Psoas muscle (tissue), 8 donors: ENCODE data around the gene C3orf20. TPM values are rescaled to one million over a fixed set of nuclear protein-coding genes. Genes with fewer than 3 reads are reported as not detected.

ENCODE experiments used
- ATAC-seq, 4 donors: fragments of 200-7000 bp; cut with Tn5 transposase; one replicate each; pipeline ENCODE4 v1.9.1; 2020; ENCODE audit warnings: moderate library complexity in 3 of 4, mild to moderate bottlenecking in 2 of 4
- DNase-seq, 2 donors: peaks; one replicate each; pipeline ENCODE4 v3.0.0-alpha.2; 2020
- H3K27ac ChIP-seq: fragments of 200-600 bp; one replicate; pipeline ENCODE4 v1.8.0; 2022
- H3K27me3 ChIP-seq, 3 donors: fragments of 200-600 bp in 1 of 3; one replicate each; pipeline versions ENCODE4 v1.6.1 to v1.8.0; 2013 to 2022; ENCODE audit warnings: low read length in 2 of 3, mild to moderate bottlenecking in 2 of 3, moderate library complexity in 1 of 3; ENCODE audit not compliant: insufficient read depth in 3 of 3
- H3K36me3 ChIP-seq, 2 donors: fragments of 200-600 bp in 1 of 2; one replicate each; pipeline versions ENCODE4 v1.6.1 to v1.8.0; 2013 to 2022; ENCODE audit warnings: low read depth in 1 of 2, mild to moderate bottlenecking in 1 of 2, moderate library complexity in 1 of 2; ENCODE audit not compliant: insufficient read depth in 1 of 2
- H3K4me1 ChIP-seq: fragments of 200-600 bp; one replicate; pipeline ENCODE4 v1.8.0; 2022
- H3K4me3 ChIP-seq: fragments of 200-600 bp; one replicate; pipeline ENCODE4 v1.8.0; 2022; ENCODE audit warnings: mild to moderate bottlenecking
- H3K9me3 ChIP-seq: fragments of 200-600 bp; one replicate; pipeline ENCODE4 v1.8.0; 2022
- WGBS, 3 donors: extraction: QIAGEN DNeasy Blood & Tissue Kit; methylation state at CpG; one replicate each; pipeline versions ENCODE4 v1.1.6 to v1.1.7; 2013; 5-methylcytosine and 5-hydroxymethylcytosine counted together
- intact Hi-C, 2 donors: fragments of 100-400 bp; cut with DNase I; formaldehyde crosslinking; loops; one replicate each; pipeline versions ENCODE4 v1.11.0 to v1.14.2; 2022
- polyA plus RNA-seq, 3 donors: library from polyadenylated mRNA; stranded (reverse); fragments of 200-250 nt; gene quantifications; one replicate each; pipeline ENCODE4 v1.2.3, GENCODE V29; 2013
- total RNA-seq, 4 donors: library from RNA; stranded (reverse); fragmentation: NEBNext Ultra II Directional in 2 of 4; extraction: Animal tissue kit (Norgen Biotek cat#: 25700) in 2 of 4; gene quantifications; one replicate each; pipeline versions ENCODE4 v1.2.1 to v1.2.4, GENCODE V29; 2021 to 2023
- TF ChIP-seq, protein P1 (sequence below): fragments of 200-600 bp; IDR thresholded peaks from one replicate; pipeline ENCODE4 v1.8.0; 2022; ENCODE audit warnings: antibody characterized with exemption
- donor health status: healthy with polysubstance abuse.
- donor health status: DM: no; HTN: no; CAD: no; lungs with moderate emphysema.
- donor health status: Bipolar disorder and iron deficiency.
- donor health status: healthy.
- donor health status: DM: yes; HTN: yes; CAD: no.
- donor health status: DM: no; HTN: no; CAD: no.
- donor health status: DM: no; HTN: no; CAD: no.
- donor health status: DM: yes; HTN: yes; CAD: no.

C3orf20 gene
- total and polyA plus RNA-seq, 7 donors = 0.01 to 0.38 (median 0.09) TPM; not detected in 2

DNA sequence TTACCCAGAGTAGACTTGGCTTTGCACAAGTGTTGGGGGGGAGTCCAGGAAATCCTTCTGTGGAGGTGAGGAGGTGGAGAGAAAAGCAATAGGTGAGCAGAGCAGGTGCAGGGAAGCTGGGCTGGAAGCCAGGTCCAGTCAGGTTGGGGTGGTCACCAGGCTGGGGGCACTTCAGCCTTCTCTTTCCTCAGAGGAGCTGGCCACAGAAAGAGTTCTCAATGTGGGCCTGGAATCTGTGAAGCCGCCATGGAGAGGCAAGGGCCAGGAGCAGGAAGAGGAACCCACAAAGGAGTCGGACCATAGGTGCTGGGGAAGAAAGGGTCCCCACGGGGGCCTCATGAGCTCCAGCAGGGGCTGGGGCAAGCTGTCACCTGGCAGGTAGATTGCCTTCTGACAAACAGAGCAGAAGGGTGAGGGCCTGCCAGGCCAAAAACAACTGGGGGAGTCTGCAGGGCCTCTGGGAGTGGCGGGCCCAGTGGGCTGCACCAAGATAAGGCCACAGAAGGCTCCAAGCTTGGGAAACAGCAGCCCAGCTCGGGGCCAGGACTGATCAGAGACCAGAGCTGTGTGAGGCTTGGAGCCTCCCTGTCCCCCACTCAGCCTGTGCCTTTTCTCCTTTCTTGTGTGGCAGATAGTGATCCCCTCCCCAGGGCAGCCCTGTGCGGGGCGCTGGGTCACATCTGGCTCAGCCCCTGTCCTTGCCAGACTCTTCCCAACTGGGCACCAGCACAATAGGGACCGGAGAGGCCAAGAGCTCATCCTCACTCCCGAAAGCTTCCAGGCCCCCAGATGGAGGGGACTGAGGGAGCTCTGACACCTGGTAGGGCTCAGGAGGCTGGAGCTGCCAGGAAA, 90.9 kb downstream of the C3orf20 start:
- TF ChIP-seq, protein P1, sequence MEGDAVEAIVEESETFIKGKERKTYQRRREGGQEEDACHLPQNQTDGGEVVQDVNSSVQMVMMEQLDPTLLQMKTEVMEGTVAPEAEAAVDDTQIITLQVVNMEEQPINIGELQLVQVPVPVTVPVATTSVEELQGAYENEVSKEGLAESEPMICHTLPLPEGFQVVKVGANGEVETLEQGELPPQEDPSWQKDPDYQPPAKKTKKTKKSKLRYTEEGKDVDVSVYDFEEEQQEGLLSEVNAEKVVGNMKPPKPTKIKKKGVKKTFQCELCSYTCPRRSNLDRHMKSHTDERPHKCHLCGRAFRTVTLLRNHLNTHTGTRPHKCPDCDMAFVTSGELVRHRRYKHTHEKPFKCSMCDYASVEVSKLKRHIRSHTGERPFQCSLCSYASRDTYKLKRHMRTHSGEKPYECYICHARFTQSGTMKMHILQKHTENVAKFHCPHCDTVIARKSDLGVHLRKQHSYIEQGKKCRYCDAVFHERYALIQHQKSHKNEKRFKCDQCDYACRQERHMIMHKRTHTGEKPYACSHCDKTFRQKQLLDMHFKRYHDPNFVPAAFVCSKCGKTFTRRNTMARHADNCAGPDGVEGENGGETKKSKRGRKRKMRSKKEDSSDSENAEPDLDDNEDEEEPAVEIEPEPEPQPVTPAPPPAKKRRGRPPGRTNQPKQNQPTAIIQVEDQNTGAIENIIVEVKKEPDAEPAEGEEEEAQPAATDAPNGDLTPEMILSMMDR = no peak
- ATAC-seq (no peak), DNase-seq (no peak)
- intact Hi-C loops = no loop called here
- 70 to 78% (median 72%) methylated on average over 7 to 9 of the region's 9 CpGs for WGBS, 3 donors
- Histone ChIP-seq H3K4me3 (no peak overlapping the region), H3K4me1 (no peaks in the 10 kb centered on the region), H3K9me3 (no peaks in the 10 kb centered on the region), H3K27ac (no peak overlapping the region), H3K36me3 (no peaks in the 10 kb centered on the region), H3K27me3 (no peaks in the 10 kb centered on the region)

DNA sequence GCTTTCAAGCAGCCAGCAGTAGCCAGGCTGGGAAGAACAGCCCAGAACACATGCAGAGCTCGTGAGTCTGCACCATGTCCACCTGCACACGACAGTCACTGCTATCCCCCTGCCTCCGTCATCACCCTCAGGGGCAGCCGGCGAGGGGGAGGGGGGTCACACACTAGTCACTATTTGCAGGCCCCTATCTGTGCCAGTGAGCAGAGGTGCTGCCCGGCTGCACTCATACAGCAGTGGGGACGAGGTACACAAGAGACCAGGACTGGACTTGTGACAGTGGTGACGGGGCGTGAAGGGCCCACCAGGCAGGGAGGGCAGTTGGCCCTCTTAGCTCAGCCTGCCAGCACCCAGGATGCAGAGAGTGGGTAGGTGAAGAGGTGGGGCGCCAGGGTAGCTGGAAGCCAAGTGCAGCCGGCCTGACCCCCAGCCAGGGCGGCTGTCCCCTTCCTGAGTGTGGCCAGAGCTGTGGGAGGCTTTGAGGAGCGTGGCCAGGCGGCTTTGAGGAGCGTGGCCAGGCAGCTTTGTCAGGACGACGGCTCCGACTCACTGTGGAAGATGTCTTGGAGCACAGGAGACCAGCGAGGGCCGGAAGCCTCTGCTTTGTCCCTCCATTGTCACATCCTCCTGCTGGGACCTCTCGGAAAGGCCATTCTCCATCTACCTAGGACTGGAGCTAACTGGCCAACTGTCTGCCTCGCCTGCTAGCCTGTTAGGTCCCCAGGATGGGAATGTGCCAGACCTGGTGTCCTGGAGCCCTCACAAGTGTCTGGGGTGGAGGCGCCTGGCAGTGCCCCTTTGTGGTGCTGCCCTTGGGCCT, 91.7 kb downstream of the C3orf20 start:
- TF ChIP-seq, protein P1 = no peak
- 74 to 79% (median 77%) methylated on average over 23 of the region's 23 CpGs for WGBS, 3 donors
- Histone ChIP-seq H3K9me3 (no peaks in the 10 kb centered on the region), H3K27ac (no peak overlapping the region), H3K4me1 (no peaks in the 10 kb centered on the region), H3K4me3 (no peak overlapping the region), H3K36me3 (no peaks in the 10 kb centered on the region), H3K27me3 (no peaks in the 10 kb centered on the region)
- ATAC-seq (no peak), DNase-seq (no peak)
- intact Hi-C loops = no loop called here

DNA sequence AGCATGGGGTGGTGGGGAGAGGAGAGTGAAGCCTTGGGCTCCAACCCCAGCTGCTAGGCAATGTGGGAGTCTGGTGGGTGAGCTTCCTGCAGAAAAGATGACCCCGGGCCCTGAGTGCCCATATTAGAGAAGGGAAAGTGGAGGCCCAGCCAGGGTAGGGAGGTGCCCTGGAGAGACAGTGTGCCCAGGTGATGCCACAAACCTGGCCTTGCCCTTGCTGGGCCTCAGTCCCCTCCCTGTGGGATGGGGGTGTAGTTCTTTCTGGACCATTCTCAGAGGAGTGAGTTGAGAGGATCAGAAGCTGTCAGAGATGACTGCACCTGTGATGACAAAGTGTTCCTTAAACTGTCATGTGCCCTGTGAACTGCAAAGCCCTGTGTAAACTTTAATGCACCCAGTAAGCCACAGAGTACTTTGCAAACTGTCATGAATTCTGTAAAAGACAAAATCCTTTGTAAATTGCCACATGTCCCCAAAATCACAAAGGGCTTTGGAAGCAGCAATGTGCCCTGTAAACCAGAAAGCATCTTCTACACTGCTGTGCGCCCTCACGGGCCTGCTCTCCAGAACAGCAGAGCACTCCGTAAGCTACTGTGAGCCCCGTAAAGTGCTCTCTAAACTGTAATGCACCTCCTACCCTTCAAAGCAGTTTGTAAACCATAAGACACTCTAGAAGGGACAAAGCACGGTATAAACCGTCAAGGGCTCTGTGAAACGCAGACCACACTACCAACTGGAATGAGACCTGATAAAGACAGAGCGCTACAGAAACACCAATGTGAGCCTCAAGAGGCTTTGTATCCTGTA, 92.5 kb downstream of the C3orf20 start:
- TF ChIP-seq, protein P1 = no peak
- intact Hi-C loops = no loop called here
- WGBS, 3 donors = 90 to 93% (median 93%) methylated on average over 9 of the region's 9 CpGs
- DNase-seq = no peak
- H3K27ac ChIP-seq = no peak overlapping the region
- no peaks in the 10 kb centered on the region for H3K9me3 ChIP-seq
- no peak for ATAC-seq
- no peak overlapping the region for H3K4me3 ChIP-seq
- no peaks in the 10 kb centered on the region for H3K36me3 ChIP-seq
- H3K27me3 ChIP-seq = no peaks in the 10 kb centered on the region
- H3K4me1 ChIP-seq = no peaks in the 10 kb centered on the region

DNA sequence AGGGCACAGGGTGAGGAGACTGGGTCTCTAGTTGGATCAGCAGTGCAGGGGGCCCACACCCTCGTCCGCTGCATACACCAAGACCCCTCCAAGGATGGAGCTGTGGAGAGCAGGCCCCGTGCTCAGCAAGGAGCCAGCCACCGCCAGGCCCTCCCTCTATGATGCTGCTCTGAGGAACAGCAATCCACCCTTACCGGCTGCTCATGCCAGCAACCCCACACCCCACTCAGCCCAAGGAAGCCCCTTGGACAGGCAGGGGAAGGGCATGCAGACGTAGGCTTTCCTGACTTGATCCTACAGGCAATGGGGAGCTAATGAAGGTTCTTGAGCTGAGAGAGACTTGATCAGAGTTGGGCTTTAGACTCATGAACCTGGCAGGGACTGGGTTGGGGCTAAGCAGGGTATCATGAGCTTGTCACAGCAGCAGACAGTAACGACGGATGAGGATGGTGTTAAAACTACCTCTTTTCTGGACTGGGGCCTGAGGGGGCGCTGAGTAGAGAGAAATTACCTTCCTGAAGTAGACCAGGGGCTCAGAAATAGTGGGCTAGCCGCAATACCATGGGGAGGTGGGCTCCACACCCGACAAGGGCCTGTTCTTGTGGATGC, 93.3 kb downstream of the C3orf20 start:
- 88 to 94% (median 92%) methylated on average over 9 to 11 of the region's 11 CpGs for WGBS, 3 donors
- Histone ChIP-seq H3K36me3 (no peaks in the 10 kb centered on the region), H3K27me3 (no peaks in the 10 kb centered on the region), H3K4me1 (no peaks in the 10 kb centered on the region), H3K9me3 (no peaks in the 10 kb centered on the region), H3K4me3 (no peak overlapping the region), H3K27ac (no peak overlapping the region)
- intact Hi-C loops = no loop called here
- DNase-seq = no peak
- no peak for ATAC-seq
- TF ChIP-seq, protein P1 = no peak
